HG02973 (cell line): Measurements from ENCODE around the gene UBL3.

Experiments
- ATAC-seq: cut with Tn5 transposase; IDR thresholded peaks from one replicate; pipeline ENCODE4 v1.9.1; 2021; ENCODE audit warnings: moderate library complexity; ENCODE audit not compliant: unreplicated experiment

UBL3 gene, protein sequence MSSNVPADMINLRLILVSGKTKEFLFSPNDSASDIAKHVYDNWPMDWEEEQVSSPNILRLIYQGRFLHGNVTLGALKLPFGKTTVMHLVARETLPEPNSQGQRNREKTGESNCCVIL

GRCh38 chr13:29850213-29850898 is at the start of gene UBL3:
TSS of gene UBL3 (minus strand) at chr13:29850617. CDS start at chr13:29849538, 1,079 bp downstream.
- ATAC-seq, result peak; percentile 84

GRCh38 chr13:29897102-29897501 is 46.7 kb upstream of the UBL3 start:
- no peak for ATAC-seq

DNA sequence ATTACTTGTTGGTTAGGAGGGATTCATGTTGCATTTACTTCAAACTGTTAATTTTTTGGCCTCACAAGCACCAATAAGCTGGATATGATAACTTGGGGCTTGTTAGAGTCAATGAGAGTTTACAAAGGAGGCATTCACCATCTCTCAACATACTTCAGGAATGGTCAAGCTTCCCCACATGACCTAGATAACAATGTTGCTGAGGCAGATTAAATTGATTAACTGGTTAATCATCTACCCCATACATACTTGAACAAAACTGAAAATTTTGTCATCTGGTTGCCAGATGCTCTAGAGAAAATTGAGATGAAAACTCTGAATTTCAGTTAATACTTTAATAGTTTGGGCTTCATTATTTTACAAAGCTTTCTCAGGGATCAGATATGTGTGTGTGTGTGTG is 43.0 kb upstream of the UBL3 start:
- no peak for ATAC-seq

DNA sequence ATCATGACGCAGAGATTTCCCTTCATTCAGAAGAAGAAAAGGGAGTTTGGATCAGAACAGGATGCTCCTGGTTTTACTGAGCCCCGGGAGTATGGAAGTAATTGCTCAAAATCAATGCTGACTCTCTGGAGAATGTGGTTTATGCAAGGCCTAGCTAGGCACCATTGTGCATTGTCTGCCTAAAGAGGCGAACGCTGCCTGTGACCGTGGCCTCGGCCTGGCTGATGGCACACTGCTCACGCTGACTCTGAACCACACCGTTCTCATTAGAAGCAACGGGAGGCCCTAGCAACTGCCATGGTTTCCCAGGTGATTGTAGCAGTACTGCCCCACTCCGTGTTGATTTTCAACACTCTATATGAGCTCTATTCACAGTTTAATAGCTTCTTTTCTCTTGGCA is 41.7 kb upstream of the UBL3 start:
- ATAC-seq, result no peak

DNA sequence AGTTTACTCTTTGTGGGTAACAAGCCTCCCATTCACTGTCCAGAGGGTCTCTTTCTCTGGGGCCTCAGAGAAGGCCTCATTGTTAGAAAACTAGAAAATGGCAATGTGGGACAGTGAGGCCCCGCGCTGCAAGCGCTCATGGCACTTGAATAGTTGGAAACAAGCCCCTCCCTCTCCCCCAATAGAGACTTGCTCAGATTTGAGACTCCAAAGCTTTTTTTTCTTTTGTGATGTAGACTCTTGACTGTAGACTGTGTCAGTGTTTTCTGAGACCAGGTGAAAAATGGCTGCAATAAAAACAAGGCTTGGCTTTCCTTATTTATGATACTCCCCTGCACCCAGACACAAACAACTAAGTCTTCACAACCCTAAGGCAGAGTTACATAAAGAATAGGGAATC is 38.7 kb upstream of the UBL3 start:
- no peak for ATAC-seq

GRCh38 chr13:29888306-29888705 is 37.9 kb upstream of the UBL3 start:
- ATAC-seq, result no peak

GRCh38 chr13:29887686-29888085 is 37.3 kb upstream of the UBL3 start:
- no peak for ATAC-seq

DNA sequence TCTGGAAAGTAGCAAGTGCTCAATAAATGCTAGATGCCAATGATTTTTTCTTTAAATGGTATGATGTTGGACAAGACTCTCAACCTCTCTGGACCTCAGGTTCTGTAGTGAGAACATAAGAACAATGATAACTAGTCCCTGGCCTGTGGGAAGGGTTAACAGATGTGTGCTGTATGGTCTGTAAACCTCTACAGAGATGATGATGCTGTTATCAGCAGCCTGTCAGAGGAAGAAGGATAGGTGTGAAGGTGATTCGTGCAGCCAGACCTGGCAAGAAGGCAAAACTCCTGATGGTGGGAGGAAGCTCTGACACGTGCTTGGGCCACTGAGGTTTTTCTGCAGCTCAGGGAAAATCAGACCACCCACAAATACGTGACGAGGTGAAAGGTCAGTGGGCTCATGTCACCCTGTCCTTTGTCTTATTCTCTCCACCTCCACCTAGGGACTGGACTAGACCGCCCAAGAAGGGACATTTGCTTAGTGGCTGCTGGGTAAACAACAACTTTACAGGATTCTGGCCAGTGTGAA is 36.7 kb upstream of the UBL3 start:
- no peak for ATAC-seq

- ATAC-seq, result no peak
These were observed 36.0 kb upstream of the UBL3 start for GRCh38 chr13:29886446-29886845.

DNA sequence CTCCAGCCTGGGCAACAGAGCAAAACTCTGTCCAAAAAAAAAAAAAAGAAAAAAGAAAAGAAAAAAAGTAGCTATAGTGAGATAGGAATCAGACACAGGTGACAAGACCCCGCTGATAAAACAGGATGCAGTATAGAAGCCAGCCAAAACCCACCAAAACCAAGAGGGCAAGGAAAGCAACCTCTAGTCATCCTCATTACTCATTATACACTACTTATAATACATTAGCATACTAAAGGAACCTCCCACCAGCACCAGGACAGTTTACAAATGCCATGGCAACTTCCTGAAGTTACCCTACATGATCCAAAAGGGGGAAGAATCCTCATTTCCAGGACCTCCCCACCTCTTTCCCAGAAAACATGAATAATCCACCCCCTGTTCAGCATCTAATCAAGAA is 35.6 kb upstream of the UBL3 start:
- no peak for ATAC-seq

- no peak for ATAC-seq
These were observed 34.4 kb upstream of the UBL3 start for GRCh38 chr13:29884671-29885430.

DNA sequence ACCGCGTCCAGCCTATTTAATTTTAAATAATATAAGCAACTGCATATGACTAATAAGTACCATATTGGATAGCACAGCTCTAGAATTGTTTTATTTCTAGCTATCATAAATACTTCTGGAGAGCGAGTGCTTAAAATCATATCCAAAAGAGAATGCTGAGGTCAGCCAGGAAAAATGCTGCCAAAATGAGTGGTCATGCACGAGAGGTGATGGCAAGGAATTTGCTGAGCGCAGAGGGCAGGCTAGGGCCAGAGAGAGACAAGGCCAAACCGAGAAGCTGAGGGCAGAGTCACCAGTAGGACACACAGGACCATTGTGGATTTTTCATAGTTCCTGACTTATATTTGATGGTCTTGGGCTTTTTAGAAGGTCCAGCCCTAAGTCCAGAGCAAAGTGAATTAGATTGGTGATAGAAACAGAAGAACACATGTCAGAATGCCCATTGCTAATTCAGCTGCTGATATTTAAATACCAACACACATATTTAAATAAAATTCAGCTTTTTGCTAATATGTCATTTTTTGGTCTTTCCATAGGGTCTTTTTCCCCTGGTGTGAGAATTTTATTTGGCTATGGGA is 33.6 kb upstream of the UBL3 start:
- ATAC-seq, result no peak

- no peak for ATAC-seq
These were observed 31.7 kb upstream of the UBL3 start for GRCh38 chr13:29882076-29882475.

GRCh38 chr13:29878101-29878500 is 27.7 kb upstream of the UBL3 start:
- ATAC-seq, result no peak

- ATAC-seq, result no peak
These were observed 27.1 kb upstream of the UBL3 start for GRCh38 chr13:29877456-29878078.

DNA sequence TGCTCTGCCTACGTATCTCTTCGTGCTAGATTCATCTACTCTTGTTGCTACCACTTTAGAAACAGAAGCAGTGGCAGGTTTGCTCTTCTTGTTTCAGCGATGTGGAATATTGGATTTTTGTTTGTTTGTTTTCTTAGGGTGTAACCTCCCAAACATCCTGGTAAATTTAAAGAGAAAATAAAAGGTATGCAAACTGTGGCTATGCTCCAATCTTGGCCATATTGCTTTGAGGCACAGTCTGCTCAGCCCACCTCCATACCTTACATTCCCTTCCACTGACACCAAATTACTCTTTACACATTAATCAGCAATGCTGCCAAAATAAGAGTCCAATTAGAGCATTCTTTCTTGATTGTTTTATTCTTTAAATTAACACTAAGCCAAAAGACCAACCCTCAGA is 25.2 kb upstream of the UBL3 start:
- ATAC-seq, result no peak

GRCh38 chr13:29868581-29868980 is 18.2 kb upstream of the UBL3 start:
- no peak for ATAC-seq

DNA sequence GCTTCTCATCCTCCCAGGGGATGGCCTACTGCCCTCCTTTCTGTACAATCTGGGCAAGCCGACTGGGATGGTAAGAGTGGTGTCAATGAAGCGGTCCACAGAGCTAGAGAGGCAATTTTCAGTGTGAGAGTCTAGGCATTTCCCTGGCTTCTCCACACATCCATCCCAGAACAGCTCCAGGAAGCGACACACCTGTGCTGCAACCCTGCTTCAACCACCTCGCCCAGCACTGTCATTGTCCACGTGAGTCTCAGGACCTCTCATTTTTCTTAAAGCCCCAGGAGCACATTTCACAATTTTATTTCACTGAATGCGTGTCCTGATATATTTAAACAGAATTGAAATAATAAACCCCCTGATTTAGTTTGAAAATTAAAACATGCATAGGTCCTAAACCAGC is 15.5 kb upstream of the UBL3 start:
- no peak for ATAC-seq

DNA sequence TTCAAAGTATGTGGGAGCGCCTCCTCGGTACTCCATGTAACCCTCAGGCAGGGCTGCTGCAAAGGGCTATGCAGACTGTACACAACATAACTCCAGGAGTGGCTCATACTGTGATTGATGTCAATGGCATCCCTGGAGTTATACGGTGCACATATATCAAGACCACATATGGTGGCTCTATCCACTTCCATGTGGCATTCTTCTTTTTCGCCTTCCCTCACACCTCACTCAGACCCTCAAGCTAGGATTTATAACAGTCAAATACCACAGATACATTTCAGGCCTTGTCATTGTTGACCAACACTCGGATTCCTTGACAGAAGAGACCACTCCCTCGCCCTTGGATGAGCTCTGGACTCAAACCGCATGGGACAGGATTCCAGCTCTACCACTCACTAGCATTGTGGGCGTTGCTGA is 11.3 kb upstream of the UBL3 start:
- no peak for ATAC-seq

DNA sequence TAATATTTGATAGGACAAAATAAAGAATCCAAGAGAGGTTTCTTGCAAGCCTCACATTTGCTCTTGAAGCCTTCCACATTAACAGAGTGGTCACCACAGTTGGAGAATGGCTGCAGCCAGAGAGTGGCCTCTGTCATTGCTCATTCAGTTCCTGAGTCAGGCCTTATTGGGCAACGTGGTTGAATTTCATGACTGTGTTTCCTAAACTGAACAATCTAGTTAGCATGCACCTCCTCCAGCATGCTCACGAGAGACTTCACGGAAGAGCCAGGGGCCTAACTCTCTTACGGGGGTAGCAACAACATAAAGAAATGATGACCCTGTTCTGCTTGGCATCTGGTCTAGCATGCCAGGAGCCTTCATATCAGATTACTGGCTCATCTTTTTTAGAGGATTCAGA is 9.6 kb upstream of the UBL3 start:
- no peak for ATAC-seq

DNA sequence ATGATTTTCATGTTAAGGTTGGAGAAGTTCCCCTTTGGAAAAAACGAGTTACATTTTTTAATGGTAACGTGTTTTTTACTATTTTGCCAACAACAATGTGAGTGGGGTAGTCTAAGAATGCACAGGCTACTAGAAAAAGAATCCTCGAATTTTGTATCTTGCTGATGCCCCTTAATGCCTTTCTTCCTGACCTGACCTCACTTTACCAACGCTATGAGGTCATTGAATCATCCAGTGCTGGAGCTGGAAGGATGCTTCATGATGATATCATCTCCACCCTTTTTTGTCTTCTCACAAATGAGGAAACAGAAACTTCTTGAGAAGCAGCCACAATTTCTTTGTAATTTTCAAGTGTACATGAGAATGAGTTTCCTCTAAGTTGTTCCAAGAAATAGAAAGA is 8.2 kb upstream of the UBL3 start:
- no peak for ATAC-seq
